Activated T-helper 1 cell treated with Interleukin-2 at 50 U/mL for 16 hours (primary cell): ENCODE results near the gene PLEKHA3.

ENCODE experiments used
- DNase-seq: peaks from one replicate; pipeline ENCODE4 v3.0.0-alpha.2; 2020; ENCODE audit warnings: low read depth

PLEKHA3 gene

GRCh38 chr2:178478439-178479274 lies 1.6 kb upstream of the PLEKHA3 start, which contains the start of gene FKBP7:
Gene FKBP7, minus strand, starts transcription at chr2:178478600. Its CDS starts 101 bp downstream, at chr2:178478499.
- DNase-seq, result peak; percentile 78

GRCh38 chr2:178479275-178479616 lies 1.0 kb upstream of the PLEKHA3 start:
- DNase-seq, result no peak

GRCh38 chr2:178479758-178480226 lies 465 bp upstream of the PLEKHA3 start:
- DNase-seq, result no peak

GRCh38 chr2:178482437-178482836 lies 2.2 kb downstream of the PLEKHA3 start:
- DNase-seq, result no peak

GRCh38 chr2:178484245-178485041 lies 4.2 kb downstream of the PLEKHA3 start:
- no peak for DNase-seq

- DNase-seq, result no peak
These were observed 5.1 kb downstream of the PLEKHA3 start for GRCh38 chr2:178485356-178485755.

- no peak for DNase-seq
These were observed 11.4 kb downstream of the PLEKHA3 start for GRCh38 chr2:178491612-178492011.

- no peak for DNase-seq
These were observed 15.8 kb downstream of the PLEKHA3 start for GRCh38 chr2:178496049-178496448.

- DNase-seq, result no peak
These were observed 17.9 kb downstream of the PLEKHA3 start for GRCh38 chr2:178498137-178498536.

- DNase-seq, result no peak
These were observed 19.4 kb downstream of the PLEKHA3 start for GRCh38 chr2:178499640-178500039.

- no peak for DNase-seq
These were observed 22.5 kb downstream of the PLEKHA3 start for GRCh38 chr2:178502751-178503150.

- no peak for DNase-seq
These were observed 25.8 kb downstream of the PLEKHA3 start for GRCh38 chr2:178506101-178506500.

- no peak for DNase-seq
These were observed 26.3 kb downstream of the PLEKHA3 start for GRCh38 chr2:178506524-178506923.

- DNase-seq, result no peak
These were observed 26.7 kb downstream of the PLEKHA3 start for GRCh38 chr2:178506949-178507348.

- DNase-seq, result no peak
These were observed 28.4 kb downstream of the PLEKHA3 start for GRCh38 chr2:178508646-178509045.

GRCh38 chr2:178510384-178510783 lies 30.1 kb downstream of the PLEKHA3 start:
- no peak for DNase-seq

GRCh38 chr2:178512484-178512883 lies 32.2 kb downstream of the PLEKHA3 start:
- DNase-seq, result no peak

- DNase-seq, result no peak
These were observed 33.6 kb downstream of the PLEKHA3 start for GRCh38 chr2:178513876-178514275.

- DNase-seq, result no peak
These were observed 34.4 kb downstream of the PLEKHA3 start for GRCh38 chr2:178514664-178515063.

GRCh38 chr2:178517496-178517895 lies 37.2 kb downstream of the PLEKHA3 start:
- DNase-seq, result no peak

- no peak for DNase-seq
These were observed 41.3 kb downstream of the PLEKHA3 start for GRCh38 chr2:178521304-178522150.

GRCh38 chr2:178522950-178523595 lies 42.8 kb downstream of the PLEKHA3 start:
- peak; percentile 72 for DNase-seq
